Stimulated activated CD4-positive, alpha-beta T cell treated with anti-CD3 and anti-CD28 coated beads, Interleukin-1b, Interleukin-23, amount 100 ng/mL, for 4 hours (primary cell): ENCODE data around the gene ARL4D.
"Not testable (repeated sequence)": the region's sequence is repeated elsewhere in the genome, so short reads cannot be mapped to it uniquely, and the experiment has no call there.

Experiments
- DNase-seq, 2 donors: peaks; one replicate each; pipeline ENCODE4 v3.0.0-alpha.2; 2020; ENCODE audit warnings: low read depth in 2 of 2

Gene ARL4D

DNA sequence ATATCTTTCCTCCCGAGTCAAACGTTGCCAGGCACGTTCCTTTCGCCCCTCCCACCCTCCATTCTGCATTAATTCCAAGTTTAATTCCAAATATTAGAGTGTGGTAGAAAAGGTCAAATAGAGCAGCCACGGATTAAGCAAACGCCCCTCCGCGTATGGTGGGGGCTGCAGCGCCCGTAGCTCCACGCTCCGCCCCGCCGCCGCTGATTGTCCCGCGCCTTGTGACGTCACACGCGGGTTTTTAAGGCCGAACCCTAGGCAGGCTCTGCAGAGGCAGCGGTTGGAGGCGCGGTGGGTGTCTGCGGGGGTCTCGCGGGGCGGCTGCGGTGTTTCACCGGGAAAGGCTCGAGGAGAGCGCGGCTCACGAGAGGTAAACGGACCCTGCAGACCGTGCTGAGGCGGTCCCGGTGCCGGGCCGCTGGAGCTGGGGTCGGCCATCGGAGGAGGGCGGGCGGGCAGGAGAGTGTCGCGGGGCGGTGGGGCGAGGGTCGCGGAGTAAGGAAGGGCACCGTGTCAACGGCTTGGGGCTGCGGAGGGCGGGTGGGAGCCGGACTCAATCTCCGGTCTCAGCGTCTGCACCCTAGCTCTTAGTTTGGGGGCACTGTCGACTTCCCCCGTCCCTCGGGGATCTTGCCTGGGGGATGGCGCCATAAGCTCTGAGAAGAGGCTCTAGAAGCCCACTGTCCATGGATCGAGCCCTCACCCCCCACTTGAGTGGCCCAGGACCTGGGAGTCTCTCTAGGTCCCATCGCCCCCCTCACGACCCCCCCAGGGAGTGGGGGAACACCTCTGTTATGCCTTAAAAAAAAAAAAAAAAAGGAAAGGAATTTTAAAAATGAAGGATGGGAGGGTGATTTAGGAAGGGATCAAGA is at the start of gene ARL4D:
Gene ARL4D (plus strand): TSS at position 270 of the 872 bp plus-strand sequence. CDS start 740 bp downstream, outside the sequence.
- peak; percentile 74 to 77 for DNase-seq

DNA sequence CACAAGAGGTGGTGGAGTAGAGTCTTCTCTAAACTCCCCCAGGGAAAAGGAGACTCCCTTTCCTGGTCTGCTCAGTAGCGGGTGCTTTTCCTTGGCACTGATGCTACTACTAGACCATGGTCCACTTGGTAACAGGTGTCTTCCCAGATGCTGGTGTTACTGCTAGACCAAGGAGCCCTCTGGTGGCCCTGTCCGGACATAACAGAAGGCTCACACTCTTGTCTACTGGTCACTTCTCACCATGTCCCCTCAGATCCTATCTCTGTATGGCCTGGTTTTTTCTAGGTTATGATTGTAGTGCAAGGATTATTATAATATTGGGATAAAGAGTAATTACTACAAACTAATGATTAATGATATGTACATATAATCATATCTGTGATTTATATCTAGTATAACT is 49.7 kb upstream of the ARL4D start:
- no peak for DNase-seq

DNA sequence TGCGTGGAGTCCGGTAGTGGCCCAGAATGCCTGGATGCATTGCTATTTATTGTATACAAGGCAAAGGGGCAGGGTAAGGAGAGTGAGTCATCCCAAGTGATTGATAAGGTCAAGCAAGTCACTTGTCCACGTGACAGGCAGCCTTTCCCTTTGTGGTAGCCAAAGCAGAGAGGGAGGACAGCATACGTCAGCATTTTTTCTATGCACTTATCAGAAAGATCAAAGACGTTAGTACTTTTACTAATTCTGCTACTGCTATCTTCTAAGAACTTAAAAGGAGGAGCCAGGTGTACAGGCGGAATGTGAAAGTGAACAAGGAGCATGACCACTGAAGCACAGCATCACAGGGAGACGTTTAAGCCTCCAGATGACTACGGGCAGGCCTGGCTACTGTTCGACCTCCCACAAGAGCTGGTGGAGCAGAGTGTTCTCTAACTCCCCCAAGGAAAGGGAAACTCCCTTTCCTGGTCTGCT is 47.9 kb upstream of the ARL4D start:
- no peak for DNase-seq

DNA sequence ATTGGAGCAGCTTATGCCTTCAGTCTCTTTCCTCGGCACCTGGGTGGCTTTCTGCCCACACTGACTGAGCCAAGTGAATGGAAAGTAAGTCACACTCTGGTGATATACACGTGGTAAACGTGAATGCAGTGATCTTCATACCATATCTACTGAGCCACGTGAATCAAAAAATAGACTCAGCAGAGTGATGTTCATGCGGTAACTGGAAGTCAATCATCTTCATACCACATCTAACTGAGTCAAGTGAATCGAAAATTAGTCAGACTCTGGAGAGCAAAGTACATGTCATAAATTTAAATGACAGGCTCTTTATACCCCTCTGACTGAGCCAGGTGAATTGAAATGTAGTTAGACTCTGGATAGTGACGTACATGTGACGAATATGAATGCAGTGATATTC is 47.1 kb upstream of the ARL4D start:
- DNase-seq, result no peak

GRCh38 chr17:43352579-43353331 is 46.0 kb upstream of the ARL4D start:
- no peak for DNase-seq

- DNase-seq, result no peak
Measured at GRCh38 chr17:43353393-43353792, 45.4 kb upstream of the ARL4D start.

GRCh38 chr17:43354371-43354770 is 44.4 kb upstream of the ARL4D start:
- DNase-seq, result no peak

DNA sequence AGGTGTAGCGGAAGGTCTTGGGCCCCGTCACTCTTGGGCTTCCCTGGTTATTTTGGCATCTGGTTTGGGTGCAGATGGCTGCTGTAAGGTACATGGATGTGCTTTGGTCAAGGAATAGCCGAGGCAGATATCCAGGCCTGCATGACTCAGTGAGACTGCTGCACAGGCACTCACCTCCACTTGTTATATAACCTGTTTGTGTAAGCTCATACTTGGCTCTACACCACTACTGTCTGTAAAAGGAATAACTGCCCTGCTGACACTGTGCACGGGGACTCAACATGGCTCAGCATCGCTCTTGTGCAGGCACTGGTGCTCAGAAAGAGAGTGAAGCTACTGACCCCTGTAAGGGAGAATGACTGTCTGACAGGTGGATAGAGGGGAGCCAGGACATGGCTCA is 42.3 kb upstream of the ARL4D start:
- no peak for DNase-seq

DNA sequence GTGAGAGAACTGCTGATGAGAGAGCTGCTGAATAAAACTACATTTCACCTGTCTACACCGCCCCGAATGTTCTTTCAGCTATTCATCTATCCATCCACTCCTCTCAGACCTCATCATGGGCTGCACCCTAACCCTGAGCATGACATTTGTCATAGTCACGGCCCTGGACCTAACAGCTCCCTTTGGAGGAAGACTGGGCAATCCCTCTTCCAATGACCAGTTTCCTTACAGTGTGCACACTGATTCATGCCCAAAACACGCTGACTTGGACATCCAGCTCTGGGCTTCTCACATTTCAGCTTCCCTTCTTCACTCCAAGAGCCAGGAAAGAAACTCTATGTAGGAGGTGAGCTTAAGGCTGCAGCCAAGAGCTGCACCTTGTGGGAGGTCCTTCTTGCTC is 41.8 kb upstream of the ARL4D start:
- DNase-seq, result no peak

GRCh38 chr17:43359469-43360110 is 39.2 kb upstream of the ARL4D start:
- DNase-seq, result no peak

GRCh38 chr17:43360376-43360738 is 38.4 kb upstream of the ARL4D start:
- peak in 1 of 2 donors; percentile 65 for DNase-seq

DNA sequence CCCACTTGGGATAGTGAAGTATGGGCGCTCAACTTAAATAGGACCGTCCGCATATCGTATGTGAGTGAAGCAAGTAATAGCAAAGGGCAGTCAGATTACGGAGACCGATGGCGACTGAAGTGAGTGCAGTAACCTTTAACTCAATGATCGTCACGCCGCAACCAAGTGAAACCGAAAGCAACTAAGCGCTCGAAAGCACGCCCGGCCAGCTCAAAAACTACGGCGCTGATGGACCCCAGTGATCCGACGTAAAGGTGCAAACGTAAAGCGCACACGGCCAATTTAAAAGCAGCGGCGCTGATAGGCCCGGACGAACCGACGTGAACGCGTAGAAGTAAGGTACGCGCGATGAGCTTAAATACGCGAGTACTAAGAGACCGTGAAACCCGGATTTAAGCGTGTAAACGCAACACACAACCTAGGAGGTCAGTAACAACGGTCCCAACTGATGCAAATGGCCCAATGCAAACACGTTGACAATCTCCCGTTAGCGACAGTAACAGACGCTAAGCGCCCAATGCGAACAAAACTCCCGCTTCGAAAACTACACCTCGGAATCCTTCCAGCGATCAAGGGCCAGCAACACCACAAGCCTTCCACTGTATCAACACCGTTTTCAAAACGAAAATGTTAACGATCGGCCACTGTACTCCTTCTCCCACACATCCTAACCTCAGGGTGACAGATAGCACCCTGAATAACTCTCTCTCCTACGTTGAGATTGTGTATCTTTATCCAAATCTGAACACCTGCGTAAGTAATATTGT is 37.9 kb upstream of the ARL4D start:
- peak; percentile 72 to 88 for DNase-seq

GRCh38 chr17:43363181-43363925 is 35.4 kb upstream of the ARL4D start:
- DNase-seq, result no peak

DNA sequence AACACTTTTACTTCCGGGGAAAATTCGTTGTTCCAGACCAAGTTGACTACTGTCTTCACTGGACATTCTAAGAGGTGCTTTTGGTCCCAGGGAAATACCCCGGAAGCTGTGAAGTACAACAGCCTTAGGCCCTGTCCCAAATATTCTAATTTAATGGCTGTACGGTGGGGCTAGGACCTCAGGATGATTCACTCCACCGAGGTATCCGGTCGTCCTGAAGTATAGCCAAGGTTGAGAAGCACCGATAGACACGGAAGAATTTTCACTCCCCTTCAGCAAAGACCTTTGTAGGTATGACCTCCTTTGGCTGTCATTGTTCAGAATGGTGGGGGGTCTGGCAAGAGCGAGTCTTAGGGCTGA is 34.9 kb upstream of the ARL4D start:
- no peak for DNase-seq

DNA sequence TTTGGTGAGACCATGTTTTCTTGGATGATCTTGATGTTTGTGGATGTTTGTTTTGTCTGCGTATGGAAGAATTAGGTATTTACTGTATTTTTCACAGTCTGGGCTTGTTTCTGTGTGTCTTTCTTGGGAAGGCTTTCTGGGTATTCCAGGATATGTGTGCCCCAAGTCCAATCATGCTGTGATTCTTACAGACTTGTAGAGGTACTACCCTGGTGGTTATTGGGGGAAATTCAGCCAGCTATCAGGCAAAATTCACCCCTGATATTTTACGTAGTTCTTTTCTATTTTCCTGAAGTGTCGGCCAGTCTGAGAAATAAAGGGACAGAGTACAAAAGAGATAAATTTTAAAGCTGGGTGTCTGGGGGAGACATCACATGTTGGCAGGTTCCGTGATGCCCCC is 33.4 kb upstream of the ARL4D start:
- no peak for DNase-seq

DNA sequence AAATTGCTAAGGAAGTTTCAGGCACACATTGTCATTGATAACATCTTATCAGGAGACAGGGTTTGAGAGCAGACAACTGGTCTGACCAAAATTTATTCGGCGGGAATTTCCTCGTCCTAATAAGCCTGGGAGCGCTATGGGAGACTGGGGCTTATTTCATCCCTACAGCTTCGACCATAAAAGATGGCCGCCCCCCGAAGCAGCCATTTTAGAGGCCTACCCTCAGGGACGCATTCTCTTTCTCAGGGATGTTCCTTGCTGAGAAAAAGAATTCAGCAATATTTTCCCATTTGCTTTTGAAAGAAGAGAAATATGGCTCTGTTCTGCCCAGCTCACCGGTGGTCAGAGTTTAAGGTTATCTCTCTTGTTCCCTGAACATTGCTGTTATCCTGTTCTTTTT is 32.9 kb upstream of the ARL4D start:
- DNase-seq, result not testable (repeated sequence)

DNA sequence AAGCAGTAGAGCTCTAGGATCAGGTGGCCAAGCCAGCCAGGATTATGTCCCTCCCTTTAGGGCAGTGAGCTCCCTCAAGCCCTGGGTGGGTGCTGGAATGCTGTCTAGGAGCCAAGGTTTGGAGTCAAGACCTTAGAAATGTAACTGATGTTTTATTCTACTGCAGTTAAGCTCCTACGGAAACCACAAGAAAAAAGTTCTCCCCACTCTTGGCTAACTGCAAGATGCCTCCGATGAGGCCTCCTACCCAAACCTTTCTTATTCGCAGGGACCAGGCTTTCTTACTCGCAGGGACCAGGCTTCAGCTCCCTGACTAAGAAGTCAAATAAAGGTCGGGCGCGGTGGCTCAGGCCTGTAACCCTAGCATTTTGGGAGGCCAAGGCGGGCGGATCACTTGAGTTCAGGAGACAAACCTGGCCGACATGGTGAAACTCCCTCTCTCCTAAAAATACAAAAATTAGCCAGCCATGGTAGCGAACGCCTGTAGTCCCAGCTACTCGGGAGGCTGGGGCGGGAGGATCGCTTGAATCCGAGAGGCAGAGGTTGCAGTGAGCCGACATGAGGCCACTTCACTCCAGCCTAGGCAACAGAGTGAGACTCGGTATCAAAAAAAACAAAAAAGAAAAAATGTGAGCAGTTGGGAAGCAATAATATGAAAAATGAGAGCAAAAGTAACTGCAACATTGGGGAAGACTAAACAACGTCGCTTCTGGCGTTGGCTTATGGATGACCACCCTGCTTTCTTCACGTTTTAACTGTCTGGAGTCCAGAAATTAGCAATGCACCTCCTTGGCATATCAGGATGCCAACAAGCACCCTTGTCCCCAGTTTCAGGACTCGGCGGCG is 31.7 kb upstream of the ARL4D start:
- DNase-seq, result no peak

GRCh38 chr17:43367737-43368242 is 31.0 kb upstream of the ARL4D start:
- DNase-seq, result no peak

GRCh38 chr17:43368740-43369506 is 29.9 kb upstream of the ARL4D start:
- DNase-seq, result peak; percentile 49 to 60
